ES-I3 (cell line): ENCODE data around the gene ZNF398.
"Not testable (repeated sequence)": the region's sequence is repeated elsewhere in the genome, so short reads cannot be mapped to it uniquely, and the experiment has no call there.

Experiments used
- H3K36me3 ChIP-seq: 2 replicates; pipeline ENCODE4 v1.6.1; 2013; ENCODE audit warnings: mild to moderate bottlenecking, low read length, control low read depth, moderate library complexity; ENCODE audit not compliant: insufficient read depth
- H3K4me1 ChIP-seq: 2 replicates; pipeline ENCODE4 v1.6.1; 2013; ENCODE audit warnings: mild to moderate bottlenecking, control low read depth, low read length; ENCODE audit not compliant: insufficient read depth
- H3K9ac ChIP-seq: 2 replicates; pipeline ENCODE4 v1.6.1; 2013; ENCODE audit warnings: low read depth, mild to moderate bottlenecking, low read length, moderate library complexity
- H3K9me3 ChIP-seq: 2 replicates; pipeline ENCODE4 v1.6.1; 2013; ENCODE audit warnings: mild to moderate bottlenecking, low read length, moderate library complexity; ENCODE audit not compliant: control insufficient read depth, insufficient read depth

Gene ZNF398

DNA sequence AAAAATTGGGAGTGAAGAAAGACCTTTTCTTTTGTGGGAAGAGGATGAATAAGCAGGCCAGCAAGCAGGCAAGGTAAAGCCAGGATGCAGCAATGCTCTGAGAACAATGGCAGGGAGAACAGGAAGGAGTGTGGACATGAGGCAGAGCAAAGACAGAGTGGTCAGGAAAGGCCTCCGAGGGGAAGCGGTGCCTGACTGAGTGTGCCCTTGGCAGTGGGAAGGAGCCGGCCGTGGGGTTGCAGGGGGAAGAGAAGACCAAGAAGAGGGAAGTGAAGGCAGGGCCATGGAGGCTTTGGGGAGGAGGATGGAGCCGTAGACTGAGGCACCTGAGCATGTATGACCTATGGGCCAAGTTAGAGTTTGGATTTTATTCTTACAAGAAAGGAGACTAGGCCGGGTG is 70.3 kb downstream of the ZNF398 start:
- no peaks in the 10 kb centered on the region; the same call in 1 of the 2 replicates for H3K9me3 ChIP-seq
- peaks cover 15% of the 10 kb centered on the region; the same call in 1 of the 2 replicates for H3K4me1 ChIP-seq
- no peak overlapping the region for H3K9ac ChIP-seq
- peaks cover 9% of the 10 kb centered on the region for H3K36me3 ChIP-seq

- peaks cover 15% of the 10 kb centered on the region; the same call in 1 of the 2 replicates for H3K4me1 ChIP-seq
- H3K9me3 ChIP-seq, result no peaks in the 10 kb centered on the region; the same call in 1 of the 2 replicates
- H3K9ac ChIP-seq, result no peak overlapping the region
- peaks cover 7% of the 10 kb centered on the region for H3K36me3 ChIP-seq
Measured at GRCh38 chr7:149218469-149219420, 71.5 kb downstream of the ZNF398 start.

DNA sequence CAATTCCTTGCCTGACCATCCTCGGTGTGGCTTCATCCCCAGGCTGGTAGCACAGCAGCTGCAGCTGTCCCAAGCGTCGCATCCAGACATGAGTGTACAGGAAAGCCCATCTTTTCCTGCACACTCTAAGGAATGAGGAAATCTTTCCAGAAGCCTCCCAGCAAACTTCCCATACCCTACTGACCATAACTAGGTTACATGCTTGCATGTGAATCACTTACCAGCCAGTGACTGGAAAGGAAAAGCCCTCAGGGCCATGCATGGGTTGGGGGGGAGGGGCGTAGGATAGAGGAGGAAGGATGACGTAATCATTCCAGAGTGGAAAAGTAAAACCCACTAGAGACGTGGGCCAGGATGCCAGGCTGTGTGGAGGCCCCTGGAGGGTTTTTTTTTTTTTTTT is 73.3 kb downstream of the ZNF398 start:
- peaks cover 4% of the 10 kb centered on the region for H3K36me3 ChIP-seq
- no peaks in the 10 kb centered on the region; the same call in 1 of the 2 replicates for H3K9me3 ChIP-seq
- H3K4me1 ChIP-seq, result peaks cover 15% of the 10 kb centered on the region; the same call in 1 of the 2 replicates
- H3K9ac ChIP-seq, result no peak overlapping the region

GRCh38 chr7:149223176-149223575 is 75.9 kb downstream of the ZNF398 start:
- peaks cover 15% of the 10 kb centered on the region; the same call in 1 of the 2 replicates for H3K4me1 ChIP-seq
- H3K36me3 ChIP-seq, result peaks cover 3% of the 10 kb centered on the region; the same call in 1 of the 2 replicates
- H3K9ac ChIP-seq, result no peak overlapping the region
- no peaks in the 10 kb centered on the region; the same call in 1 of the 2 replicates for H3K9me3 ChIP-seq

GRCh38 chr7:149223761-149224160 is 76.5 kb downstream of the ZNF398 start:
- H3K4me1 ChIP-seq, result peaks cover 10% of the 10 kb centered on the region; the same call in 1 of the 2 replicates
- H3K36me3 ChIP-seq, result peaks cover 3% of the 10 kb centered on the region; the same call in 1 of the 2 replicates
- no peak overlapping the region for H3K9ac ChIP-seq
- no peaks in the 10 kb centered on the region; the same call in 1 of the 2 replicates for H3K9me3 ChIP-seq

GRCh38 chr7:149224352-149224751 is 77.1 kb downstream of the ZNF398 start:
- H3K36me3 ChIP-seq, result peaks cover 3% of the 10 kb centered on the region; the same call in 1 of the 2 replicates
- H3K4me1 ChIP-seq, result peaks cover 5% of the 10 kb centered on the region; the same call in 1 of the 2 replicates
- H3K9me3 ChIP-seq, result no peaks in the 10 kb centered on the region
- H3K9ac ChIP-seq, result no peak overlapping the region

GRCh38 chr7:149225106-149225505 is 77.9 kb downstream of the ZNF398 start:
- H3K36me3 ChIP-seq, result peaks cover 3% of the 10 kb centered on the region; the same call in 1 of the 2 replicates
- H3K9ac ChIP-seq, result no peak overlapping the region
- no peaks in the 10 kb centered on the region for H3K9me3 ChIP-seq
- H3K4me1 ChIP-seq, result peaks cover 5% of the 10 kb centered on the region; the same call in 1 of the 2 replicates

- Histone ChIP-seq H3K9ac (no peak overlapping the region), H3K9me3 (no peaks in the 10 kb centered on the region), H3K4me1 (peaks cover under 1% of the 10 kb centered on the region; the same call in 1 of the 2 replicates), H3K36me3 (no peaks in the 10 kb centered on the region)
Measured at GRCh38 chr7:149225656-149226055, 78.4 kb downstream of the ZNF398 start.

DNA sequence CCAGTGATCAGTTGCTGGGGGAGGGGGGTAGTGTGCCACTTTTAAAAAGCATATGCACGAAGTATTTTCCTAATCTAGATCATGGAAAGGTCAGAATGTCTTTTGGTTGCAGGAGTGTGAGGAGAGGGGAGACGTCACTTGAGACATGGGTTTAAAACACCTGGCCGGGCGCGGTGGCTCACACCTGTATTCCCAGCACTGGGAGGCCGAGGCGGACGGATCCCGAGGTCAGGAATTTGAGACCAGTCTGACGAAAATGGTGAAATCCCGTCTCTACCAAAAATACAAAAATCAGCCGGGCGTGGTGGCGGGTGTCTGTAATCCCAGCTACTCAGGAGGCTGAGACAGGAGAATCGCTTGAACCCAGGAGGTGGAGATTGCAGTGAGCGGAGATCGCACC is 79.1 kb downstream of the ZNF398 start:
- H3K36me3 ChIP-seq, H3K9ac ChIP-seq: not testable (repeated sequence)

GRCh38 chr7:149226840-149227494 is 79.7 kb downstream of the ZNF398 start:
- Histone ChIP-seq H3K4me1 (no peaks in the 10 kb centered on the region), H3K9me3 (no peaks in the 10 kb centered on the region), H3K36me3 (no peaks in the 10 kb centered on the region), H3K9ac (no peak overlapping the region)

More for the DNA sequence above, 79.1 kb downstream of the ZNF398 start:
- not testable (repeated sequence) for H3K4me1 ChIP-seq, H3K9me3 ChIP-seq

GRCh38 chr7:149228831-149229471 is 81.7 kb downstream of the ZNF398 start:
- Histone ChIP-seq H3K9ac (no peak overlapping the region), H3K36me3 (no peaks in the 10 kb centered on the region), H3K9me3 (no peaks in the 10 kb centered on the region), H3K4me1 (no peaks in the 10 kb centered on the region)

- Histone ChIP-seq H3K9me3 (no peaks in the 10 kb centered on the region), H3K4me1 (no peaks in the 10 kb centered on the region), H3K36me3 (no peaks in the 10 kb centered on the region), H3K9ac (no peak overlapping the region)
Measured at GRCh38 chr7:149229526-149229925, 82.3 kb downstream of the ZNF398 start.

DNA sequence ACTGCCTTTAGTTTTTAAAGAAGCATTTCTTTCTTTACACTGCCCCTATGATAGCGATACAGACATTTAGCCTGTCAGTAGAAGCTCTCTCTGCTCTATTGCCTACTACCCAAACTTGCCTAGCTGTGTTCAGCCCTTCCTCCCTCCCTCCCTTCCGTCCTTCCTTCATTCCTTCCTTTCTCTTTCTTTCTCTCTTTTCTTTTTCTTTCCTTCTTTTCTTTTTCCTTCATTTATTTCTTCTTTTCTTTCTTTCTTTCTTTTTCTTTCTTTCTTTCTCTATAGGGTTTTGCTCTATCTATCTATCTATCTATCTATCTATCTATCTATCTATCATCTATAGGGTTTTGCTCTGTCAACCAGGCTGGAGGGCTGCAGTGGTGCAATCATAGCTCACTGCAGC is 85.1 kb downstream of the ZNF398 start:
- no peaks in the 10 kb centered on the region for H3K9me3 ChIP-seq
- no peaks in the 10 kb centered on the region for H3K36me3 ChIP-seq
- H3K4me1 ChIP-seq, result no peaks in the 10 kb centered on the region
- H3K9ac ChIP-seq, result no peak overlapping the region
